ENCODE measurements around the gene TXN2.
"Not testable (repeated sequence)": the region's sequence is repeated elsewhere in the genome, so short reads cannot be mapped to it uniquely, and the experiment has no call there.

TXN2 gene

GRCh38 chr22:36454916-36455570 lies 26.4 kb downstream of the TXN2 start:
- peak; percentile 93 for DNase-seq

GRCh38 chr22:36453855-36454378 lies 27.5 kb downstream of the TXN2 start:
- DNase-seq, result no peak

GRCh38 chr22:36452978-36453607 lies 28.3 kb downstream of the TXN2 start:
- not testable (repeated sequence) for DNase-seq

- DNase-seq, result no peak
Observed at GRCh38 chr22:36452250-36452977, 29.0 kb downstream of the TXN2 start.

DNA sequence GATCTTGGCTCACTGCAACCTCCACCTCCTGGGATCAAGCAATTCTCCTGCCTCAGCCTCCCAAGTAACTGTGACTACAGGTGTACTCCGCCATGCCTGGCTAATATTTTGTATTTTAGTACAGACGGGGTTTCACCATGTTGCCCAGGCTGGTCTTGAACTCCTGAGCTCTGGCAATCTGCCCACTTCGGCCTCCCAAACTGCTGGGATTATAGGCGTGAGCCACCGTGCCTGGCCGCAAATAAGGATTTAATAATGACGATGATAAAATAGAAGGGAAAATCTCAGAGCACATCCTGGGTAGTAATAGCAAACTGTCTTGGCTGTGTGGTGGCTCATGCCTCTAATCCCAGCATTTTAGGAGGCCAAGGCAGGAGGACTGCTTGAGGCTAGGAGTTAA lies 30.5 kb downstream of the TXN2 start:
- DNase-seq, result not testable (repeated sequence)

- no peak for DNase-seq
Observed at GRCh38 chr22:36449596-36450175, 31.8 kb downstream of the TXN2 start.

DNA sequence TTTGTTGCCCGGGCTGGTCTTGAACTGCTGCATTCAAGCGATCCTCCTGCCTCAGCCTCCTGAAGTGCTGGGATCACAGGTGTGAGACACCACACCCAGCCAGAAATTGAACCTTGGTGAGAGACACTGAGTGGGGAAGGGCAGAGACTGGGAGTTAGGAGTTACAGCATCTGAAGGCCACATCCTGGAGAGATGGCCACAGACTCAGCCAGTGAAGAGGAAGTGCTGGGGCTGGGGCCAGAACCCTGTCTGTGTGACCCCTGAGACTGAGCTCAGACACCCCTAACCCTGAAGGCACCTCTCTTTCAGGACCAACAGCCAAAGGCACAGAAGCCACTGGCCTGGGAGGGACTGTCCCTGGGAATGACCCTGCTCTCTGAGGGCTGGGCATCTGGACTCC lies 33.8 kb downstream of the TXN2 start:
- DNase-seq, result no peak

DNA sequence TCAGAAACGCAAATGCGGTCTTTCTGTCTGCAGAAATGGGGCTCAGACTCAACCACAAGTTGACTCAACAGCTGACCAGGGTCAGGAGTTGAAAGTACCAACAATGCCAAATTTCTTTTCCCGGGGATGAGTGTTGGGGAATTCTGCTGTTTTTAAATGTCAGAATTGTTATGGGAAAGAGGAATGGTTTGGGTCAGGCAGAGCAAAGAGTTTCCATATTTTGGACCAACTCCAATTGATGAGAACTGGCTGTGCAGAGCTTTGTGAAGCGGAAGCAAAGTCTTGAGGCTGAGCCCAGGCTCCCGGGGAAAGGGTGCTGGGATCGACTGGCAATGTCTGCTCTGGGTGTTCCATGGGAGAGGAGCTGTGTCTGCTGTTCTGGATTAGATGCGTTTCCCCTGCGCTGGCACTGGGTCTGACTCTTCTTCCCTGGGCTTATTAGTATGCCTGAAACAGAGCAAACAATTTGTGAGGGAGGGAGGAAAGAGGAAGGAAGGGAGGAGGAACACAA lies 36.2 kb downstream of the TXN2 start:
- no peak for DNase-seq

DNA sequence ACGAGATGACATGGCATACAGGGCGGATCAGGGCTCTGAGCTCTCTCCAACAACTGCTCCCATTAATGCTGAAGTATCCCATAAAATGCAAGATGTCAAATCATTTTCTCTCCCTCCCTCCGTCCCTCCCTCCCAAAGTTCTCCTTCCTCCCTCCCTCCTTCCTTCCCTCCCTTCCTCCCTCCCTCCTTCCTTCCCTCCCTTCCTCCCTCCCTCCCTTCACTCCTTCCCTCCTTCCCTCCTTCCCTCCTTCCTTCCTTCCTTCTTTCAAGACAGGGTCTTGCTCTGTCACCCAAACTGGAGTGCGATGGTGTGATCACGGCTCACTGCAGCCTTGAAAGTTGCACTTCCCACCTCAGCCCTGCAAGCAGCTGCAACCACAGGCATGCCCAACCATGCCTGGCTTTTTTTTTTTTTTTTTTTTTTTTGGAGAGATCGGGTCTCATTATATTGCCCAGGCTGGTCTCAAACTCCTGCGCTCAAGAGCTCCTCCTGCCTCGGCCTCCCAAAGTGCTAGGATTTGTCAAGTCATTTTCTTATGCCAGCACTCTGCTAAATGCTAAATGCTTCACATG lies 38.2 kb downstream of the TXN2 start:
- no peak for DNase-seq

GRCh38 chr22:36442506-36443197 lies 38.8 kb downstream of the TXN2 start:
- DNase-seq, result no peak

DNA sequence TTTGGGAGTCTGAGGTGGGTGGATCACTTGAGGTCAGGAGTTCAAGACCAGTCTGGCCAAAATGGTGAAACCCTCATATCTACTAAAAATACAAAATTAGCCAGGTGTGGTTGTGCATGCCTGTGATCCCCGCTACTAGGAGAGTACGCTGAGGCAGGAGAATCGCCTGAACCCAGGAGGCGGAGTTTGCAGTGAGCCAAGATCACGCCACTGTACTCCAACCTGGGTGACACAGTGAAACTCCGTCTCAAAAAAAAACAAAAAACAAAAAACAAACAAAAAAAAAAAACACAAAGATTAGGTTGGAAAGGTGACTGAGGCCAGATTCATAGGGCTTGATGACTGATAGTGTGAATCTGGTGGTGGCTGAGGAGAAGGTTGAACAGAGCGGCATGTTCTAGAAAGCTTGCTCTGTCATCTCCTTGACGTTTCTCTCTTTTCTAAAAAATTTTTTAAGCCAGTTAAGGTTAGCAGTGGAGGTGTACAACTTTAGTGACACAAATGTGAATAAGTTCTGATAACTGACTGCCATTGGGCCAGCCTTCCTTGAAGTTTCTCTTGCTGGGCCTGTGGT lies 40.9 kb downstream of the TXN2 start:
- DNase-seq, result no peak

DNA sequence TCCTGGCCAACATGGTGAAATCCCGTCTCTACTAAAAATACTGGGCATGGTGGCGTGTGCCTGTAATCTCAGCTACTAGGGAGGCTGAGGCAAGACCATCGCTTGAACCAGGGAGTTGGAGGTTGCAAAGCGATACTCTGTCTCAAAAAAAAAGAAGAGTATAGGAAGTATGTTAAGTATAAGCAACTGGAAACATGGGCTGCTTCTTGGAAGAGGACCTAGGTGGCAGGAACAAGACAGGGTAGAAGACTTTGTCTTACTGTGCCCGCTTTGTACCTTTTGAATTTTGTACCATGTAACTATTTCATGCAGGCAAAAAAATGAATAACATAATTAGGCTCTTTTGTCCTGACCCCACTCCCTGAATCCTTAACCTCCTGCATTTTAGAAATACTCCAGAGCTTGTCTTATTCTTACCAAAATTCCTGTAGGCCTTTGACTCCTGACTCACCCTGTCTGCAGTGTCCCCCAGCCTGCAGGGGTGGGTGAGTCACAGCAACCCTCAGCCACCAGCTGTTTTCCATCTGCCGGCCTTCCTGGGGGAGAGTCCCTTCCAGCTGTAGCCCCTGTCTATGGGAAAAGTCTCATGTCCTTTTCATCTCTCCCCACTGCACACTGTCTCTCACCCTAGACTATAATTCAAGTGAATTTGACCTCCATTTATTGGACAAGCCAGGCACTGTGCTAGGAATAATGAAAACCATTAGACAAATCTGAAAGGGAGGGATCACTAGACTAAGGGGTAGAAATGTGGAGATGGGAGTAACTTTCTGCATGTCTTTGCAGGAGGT lies 41.8 kb downstream of the TXN2 start:
- no peak for DNase-seq

DNA sequence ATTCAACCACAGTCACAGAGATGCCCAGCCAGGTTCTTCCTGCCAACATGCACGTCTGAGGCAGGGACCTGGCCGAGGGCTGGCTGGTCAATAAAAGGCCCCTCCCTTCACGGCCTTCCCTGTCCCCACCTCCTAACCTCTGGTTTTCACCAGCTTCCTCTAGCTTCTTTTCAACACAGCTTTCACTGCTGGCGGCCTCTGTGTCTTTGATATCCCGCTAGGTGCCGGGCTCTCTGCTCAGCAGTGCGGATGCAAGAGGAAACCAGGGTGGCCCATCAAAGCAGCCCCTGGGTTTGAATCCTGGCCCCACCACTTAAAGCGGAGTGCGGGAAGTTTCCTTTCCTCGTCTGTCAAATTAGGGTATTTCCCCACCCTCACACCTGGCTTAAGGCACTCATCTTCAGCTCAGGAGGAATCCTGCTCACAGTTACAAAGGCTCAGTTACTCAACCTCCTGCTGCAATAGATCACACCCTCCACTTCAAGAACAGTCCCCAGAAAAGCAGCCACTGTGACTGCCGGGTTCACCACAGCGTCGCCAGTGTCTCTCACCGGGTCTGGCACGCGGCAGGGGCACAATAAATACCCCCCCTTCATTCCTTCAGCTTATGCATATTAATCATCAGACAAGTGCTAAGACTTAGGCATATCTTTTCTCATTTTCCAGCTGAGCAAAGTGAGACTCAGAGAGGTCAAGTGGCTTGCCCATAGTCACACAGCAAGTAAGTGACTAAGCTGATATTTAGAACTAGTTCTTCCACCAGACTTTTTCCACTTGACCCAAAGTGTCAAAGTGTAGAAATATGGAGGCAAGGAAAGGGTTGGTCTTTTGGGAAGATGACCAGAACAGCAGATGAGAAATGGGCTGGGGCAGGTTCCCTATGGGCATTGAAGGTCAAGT lies 45.7 kb downstream of the TXN2 start:
- DNase-seq, result no peak

DNA sequence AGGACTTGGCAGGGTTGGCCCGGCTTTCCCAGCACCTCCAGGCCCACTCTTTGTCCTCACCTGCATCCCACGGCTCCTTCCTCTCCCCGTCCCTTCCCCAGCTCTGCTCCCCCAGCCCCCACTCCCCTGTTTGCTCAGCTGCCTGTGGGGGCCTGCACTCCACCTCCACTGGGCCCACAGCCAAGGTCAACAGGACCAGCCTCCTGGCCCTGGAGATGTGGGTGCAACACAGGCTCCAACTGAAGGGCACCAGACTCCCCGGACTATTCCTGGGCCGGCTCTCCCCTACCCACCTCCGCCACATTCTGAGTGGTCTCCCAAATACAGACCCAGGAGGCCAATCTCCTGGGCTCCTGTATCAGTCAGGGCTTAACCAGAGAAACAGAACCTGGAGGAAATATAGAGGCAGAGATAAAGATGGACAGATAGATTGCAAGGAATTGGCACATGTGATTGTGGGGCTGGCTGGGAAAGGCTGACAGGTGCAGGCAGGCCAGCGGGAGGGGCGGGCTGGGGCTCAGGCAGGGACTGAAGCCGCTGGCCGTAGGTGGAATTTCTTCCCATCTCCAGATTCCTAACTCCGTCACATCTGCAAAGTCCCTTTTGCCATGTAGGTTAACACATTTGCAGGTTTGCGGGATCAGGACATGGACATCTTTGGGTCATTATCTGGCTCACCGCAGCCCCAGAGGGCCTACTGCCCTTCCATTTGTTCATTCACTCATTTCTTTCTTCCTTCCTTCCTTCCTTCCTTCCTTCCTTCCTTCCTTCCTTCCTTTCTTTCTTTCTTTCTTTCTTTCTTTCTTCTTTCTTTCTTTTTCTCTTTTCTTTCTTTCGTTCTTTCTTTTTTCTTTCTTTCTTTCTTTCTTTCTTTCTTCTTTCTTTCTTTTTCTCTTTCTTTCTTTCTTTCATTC lies 47.9 kb downstream of the TXN2 start:
- DNase-seq, result no peak

DNA sequence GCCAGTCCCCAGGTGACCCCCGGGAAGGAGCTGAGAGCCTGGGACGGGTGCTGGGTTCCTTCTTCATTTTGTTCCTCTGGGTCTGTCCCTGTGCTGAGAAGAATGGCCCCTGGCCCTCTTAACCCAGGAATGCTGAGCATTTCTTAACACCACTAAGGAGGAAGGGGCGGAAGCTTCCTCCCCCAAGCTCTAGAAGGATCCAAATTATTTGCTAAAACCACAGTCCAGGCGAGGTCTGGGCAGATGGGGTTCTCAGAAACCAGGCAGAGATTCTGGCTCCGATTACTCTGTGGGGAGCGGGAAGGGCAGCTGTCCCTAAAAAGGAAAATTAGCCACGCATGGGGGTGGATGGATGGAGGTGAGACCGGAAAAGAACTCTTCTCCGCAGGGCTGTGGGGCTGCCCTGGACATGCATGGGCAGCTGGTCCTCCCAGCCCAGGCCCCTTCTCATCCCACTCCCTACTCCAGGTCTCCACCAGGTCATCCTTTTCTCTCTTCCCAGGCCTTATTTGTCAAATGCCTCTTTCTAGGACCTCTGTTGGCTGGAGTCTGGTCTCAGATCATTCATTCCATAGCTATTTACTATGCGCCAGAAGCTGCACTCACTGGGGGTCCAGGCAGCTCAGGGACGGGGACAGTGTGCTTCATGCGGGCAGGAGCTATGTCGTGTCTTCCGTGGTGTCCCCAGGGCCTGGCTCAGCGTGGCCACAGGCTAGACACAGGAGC lies 48.7 kb downstream of the TXN2 start:
- no peak for DNase-seq

GRCh38 chr22:36431977-36432376 lies 49.5 kb downstream of the TXN2 start:
- no peak for DNase-seq

GRCh38 chr22:36430863-36431262 lies 50.6 kb downstream of the TXN2 start:
- DNase-seq, result no peak

- DNase-seq, result not testable (repeated sequence)
Observed at GRCh38 chr22:36427952-36428351, 53.5 kb downstream of the TXN2 start.
